ENCODE measurements around the gene THPO. TPM values are rescaled to one million over a fixed set of nuclear protein-coding genes. Genes with fewer than 3 reads are reported as not detected.

The THPO gene
- total and polyA plus RNA-seq, 9 donors, result 0.89 to 2.8 (median 2.1) TPM

DNA sequence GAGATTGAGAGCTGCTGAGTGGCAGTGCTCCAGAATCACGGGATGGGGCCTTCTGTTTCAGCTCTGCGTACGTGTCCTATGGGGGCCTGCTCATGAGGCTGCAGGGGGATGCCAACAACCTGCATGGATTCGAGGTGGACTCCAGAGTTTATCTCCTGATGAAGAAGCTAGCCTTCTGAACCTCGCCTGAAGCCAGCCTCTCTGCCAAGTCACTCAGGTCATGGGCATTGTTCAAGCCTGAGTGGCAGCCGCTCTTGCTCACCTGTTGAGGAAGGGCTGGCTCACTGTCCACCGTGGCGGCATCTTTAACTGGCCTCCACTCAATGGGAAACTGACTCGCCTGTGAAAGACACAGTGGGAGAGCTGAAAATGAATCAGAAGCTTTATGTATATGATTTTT lies 9.9 kb downstream of the THPO start:
- Histone ChIP-seq H3K9me3 (replicated peaks; ENCODE audit: control insufficient read depth, low read depth, low read length) (no peaks in the 10 kb centered on the region), H3K27me3 (ENCODE audit: control insufficient read depth, insufficient read depth, low read length) (no peaks in the 10 kb centered on the region), H3K36me3 (ENCODE audit: control insufficient read depth, insufficient read depth, low read length) (peaks cover 39% of the 10 kb centered on the region), H3K27ac (ENCODE audit: low read length) (peak overlapping the region; percentile 42), H3K4me1 (ENCODE audit: control insufficient read depth, insufficient read depth, low read length) (peaks cover 29% of the 10 kb centered on the region), H3K4me3 (ENCODE audit: low read length) (no peak overlapping the region)
- no peak for DNase-seq
- 69% methylated on average over 4 of the region's 9 CpGs for WGBS (ENCODE audit: insufficient coverage)

DNA sequence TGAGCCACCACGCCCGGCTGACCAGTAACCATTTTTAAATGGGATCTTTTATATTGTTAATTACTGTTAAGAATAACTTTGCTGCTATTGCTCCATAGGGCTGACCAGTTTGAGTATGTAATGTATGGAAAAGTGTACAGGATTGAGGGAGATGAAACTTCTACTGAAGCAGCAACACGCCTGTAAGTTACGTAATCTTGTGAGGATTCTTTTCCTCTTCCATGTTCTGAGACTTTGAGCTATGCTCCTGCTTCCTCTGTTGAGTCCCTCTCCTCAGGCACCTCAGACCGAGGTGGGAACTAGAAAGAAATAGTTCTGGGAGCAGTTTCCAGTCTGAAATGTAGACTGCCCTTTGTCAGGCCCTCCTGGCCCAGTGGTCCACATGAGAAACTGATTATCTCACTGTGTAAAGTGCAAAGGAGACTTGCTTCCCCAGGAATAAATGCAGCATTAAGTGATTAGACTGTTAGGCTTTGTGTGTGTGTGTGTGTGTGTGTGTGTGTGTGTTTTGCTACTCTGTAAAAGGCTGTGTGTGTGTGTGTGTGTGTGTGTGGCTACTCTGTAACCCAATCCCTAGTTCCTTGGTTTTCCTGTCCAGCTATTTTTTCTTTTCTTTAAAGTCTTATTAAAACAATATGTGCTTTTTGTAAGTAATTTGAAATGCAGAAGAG lies 11.3 kb downstream of the THPO start:
- WGBS (ENCODE audit: insufficient coverage), result 20% methylated on average over 1 of the region's 5 CpGs
- no peak overlapping the region for H3K27ac ChIP-seq (ENCODE audit: low read length)
- no peaks in the 10 kb centered on the region for H3K27me3 ChIP-seq (ENCODE audit: control insufficient read depth, insufficient read depth, low read length)
- DNase-seq, result peak; percentile 68
- H3K4me1 ChIP-seq (ENCODE audit: control insufficient read depth, insufficient read depth, low read length), result peaks cover 17% of the 10 kb centered on the region
- H3K36me3 ChIP-seq (ENCODE audit: control insufficient read depth, insufficient read depth, low read length), result peaks cover 39% of the 10 kb centered on the region
- no peaks in the 10 kb centered on the region for H3K9me3 ChIP-seq (replicated peaks; ENCODE audit: control insufficient read depth, low read depth, low read length)
- no peak overlapping the region for H3K4me3 ChIP-seq (ENCODE audit: low read length)

DNA sequence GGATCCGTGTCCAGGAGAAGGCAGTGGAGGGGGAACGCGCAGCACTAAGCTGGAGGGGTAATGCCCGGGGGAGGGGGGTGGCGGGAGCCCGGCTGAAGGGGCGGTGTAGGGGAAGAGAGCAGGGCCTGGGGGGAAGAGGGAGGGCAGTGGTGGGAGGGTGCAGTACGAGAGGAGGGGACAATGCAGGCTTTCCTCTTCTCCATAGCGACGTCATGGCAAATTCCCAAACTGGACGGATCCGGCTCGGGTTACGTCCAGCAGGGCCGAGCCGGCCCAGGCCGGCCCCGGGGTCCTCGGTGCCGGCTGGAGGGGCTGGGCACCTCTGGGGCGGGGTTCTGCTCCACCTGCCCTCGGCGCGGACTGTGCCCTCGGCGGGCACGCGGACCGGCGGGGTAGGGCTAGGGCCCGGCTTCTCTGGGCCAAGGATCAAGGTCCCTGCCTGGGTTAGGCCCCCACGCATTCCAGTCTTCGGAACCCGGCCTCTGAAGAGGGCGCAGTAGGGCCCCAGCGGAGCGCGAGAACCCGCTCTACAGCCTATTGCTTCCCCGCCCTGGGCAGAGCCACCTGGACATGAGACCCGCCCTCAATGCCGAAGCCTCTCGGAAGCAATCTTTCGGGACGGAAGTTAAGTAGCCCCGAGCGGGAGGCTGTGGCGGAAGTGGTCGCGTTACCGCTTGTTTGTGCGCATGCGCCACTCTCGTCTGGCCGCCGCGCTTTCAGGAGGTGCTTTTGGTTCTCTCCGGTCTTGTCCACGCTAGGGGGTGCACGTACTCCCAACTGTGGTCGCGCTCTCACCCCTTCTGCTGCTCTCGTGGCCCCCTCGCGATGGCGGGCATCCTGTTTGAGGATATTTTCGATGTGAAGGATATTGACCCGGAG lies 15.1 kb downstream of the THPO start:
- under 1% methylated on average over 58 of the region's 68 CpGs for WGBS (ENCODE audit: insufficient coverage)
- H3K27me3 ChIP-seq (ENCODE audit: control insufficient read depth, insufficient read depth, low read length), result no peaks in the 10 kb centered on the region
- no peaks in the 10 kb centered on the region for H3K9me3 ChIP-seq (replicated peaks; ENCODE audit: control insufficient read depth, low read depth, low read length)
- DNase-seq, result peak; percentile 99
- H3K4me1 ChIP-seq (ENCODE audit: control insufficient read depth, insufficient read depth, low read length), result peaks cover 21% of the 10 kb centered on the region
- peaks cover 25% of the 10 kb centered on the region for H3K36me3 ChIP-seq (ENCODE audit: control insufficient read depth, insufficient read depth, low read length)
- H3K27ac ChIP-seq (ENCODE audit: low read length), result peak overlapping the region; percentile 99
- peak overlapping the region; percentile 88 for H3K4me3 ChIP-seq (ENCODE audit: low read length)

DNA sequence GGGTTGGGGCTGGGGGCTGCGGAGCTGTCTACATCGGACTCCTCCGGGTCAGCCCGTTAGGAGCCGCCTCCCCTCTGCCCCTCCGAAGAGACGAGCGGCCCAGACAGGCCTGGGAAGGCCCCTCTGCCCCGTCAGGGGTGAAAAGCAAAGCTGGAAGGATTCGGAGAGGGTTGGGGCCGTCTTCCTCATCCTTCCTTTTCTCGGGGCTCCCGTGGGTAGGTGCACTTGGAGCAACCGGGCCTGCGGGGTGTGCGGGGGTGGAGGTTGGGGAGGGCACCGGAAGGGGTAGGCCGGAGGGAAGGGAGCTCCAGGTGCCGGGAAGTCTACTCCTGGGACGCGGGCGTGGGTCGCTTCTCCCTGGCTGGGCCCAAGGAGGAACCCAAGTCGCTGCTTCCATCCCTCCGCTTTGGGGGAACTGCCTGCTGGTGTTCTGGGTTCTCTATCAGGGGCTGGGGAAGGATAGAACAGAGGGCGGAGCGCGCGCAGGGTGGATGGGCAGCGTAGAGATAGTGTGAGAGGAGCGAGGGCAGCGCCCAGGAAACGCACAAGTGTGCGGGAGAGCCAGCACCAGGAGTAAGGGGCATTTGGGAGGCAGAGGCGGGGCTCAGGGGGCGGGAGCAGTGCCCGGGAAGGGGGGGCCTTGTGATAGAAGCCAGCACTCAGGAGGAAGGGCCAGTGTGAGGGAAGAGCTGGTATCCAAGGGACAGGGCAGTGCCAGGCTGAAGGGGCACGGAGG lies 15.9 kb downstream of the THPO start:
- H3K9me3 ChIP-seq (replicated peaks; ENCODE audit: control insufficient read depth, low read depth, low read length), result no peaks in the 10 kb centered on the region
- H3K27me3 ChIP-seq (ENCODE audit: control insufficient read depth, insufficient read depth, low read length), result no peaks in the 10 kb centered on the region
- peaks cover 21% of the 10 kb centered on the region for H3K4me1 ChIP-seq (ENCODE audit: control insufficient read depth, insufficient read depth, low read length)
- peak overlapping the region; percentile 88 for H3K4me3 ChIP-seq (ENCODE audit: low read length)
- no peak for DNase-seq
- H3K36me3 ChIP-seq (ENCODE audit: control insufficient read depth, insufficient read depth, low read length), result peaks cover 32% of the 10 kb centered on the region
- under 1% methylated on average over 30 of the region's 38 CpGs for WGBS (ENCODE audit: insufficient coverage)
- H3K27ac ChIP-seq (ENCODE audit: low read length), result peak overlapping the region; percentile 99

DNA sequence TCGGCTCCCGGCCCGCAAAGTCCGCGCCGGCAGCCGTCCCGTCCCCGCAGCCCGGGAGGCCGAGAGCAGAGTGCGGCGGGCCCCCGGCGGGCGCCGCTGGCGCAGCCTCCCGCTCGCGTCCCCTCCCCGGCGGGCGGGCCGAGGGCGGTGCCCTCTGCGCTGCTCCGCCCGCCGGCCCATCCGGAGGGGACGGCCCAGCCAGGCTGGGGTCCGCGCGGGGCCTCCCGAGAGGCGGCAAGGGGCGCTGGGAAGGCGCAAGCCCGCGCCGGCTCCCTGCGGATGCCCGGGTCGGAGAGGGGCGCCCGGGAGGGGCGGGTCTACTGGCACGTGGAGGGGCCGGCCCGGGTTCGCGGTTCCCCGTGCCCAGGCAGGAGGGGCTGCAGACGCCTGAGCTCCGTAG lies 16.5 kb downstream of the THPO start, which contains the start of the genes CLCN2 and POLR2H:
Gene CLCN2 (minus strand): TSS at position 74 of the 400 bp plus-strand sequence. CDS start 126 bp downstream, outside the sequence.
Gene POLR2H (plus strand): TSS at position 179 of the 400 bp plus-strand sequence. CDS start 1,783 bp downstream, outside the sequence.
- WGBS (ENCODE audit: insufficient coverage), result under 1% methylated on average over 56 of the region's 56 CpGs
- Histone ChIP-seq H3K27me3 (ENCODE audit: control insufficient read depth, insufficient read depth, low read length) (no peaks in the 10 kb centered on the region), H3K27ac (ENCODE audit: low read length) (peak within 1 kb of the TSS; percentile 99), H3K4me3 (ENCODE audit: low read length) (peak within 1 kb of the TSS; percentile 88), H3K4me1 (ENCODE audit: control insufficient read depth, insufficient read depth, low read length) (peaks cover 21% of the 10 kb centered on the region), H3K36me3 (ENCODE audit: control insufficient read depth, insufficient read depth, low read length) (peaks cover 33% of the 10 kb centered on the region), H3K9me3 (replicated peaks; ENCODE audit: control insufficient read depth, low read depth, low read length) (no peaks in the 10 kb centered on the region)
- DNase-seq, result peak; percentile 84

DNA sequence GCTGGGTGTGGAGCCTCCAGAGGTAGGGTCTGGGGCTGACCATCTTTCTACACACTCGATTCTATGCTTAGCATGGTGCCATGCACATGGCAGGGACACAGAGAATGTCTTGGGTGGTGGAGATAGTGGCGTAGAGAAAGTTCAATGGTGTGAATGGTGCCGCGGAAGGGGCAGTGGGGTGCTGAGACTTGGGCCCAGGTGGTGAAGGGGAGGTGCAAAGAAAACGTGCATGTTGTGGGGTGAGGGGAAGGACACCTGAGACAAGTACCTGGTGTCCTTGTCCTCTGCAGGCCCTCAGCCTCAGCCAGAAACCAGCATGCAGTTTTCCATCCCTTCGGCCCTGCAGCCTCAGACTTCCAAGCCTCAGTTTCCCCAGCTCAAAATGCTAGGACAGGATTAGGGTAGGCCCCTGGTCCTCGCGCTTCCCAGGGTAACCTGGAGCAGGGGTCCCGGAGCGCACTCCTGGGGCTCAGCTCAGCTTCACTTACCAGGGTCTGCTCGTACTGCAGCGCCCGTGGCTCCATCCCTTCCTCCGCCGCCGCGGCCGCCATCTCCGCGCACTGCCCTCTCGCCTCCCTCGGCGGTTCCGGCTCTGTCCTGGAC lies 17.0 kb downstream of the THPO start:
- Histone ChIP-seq H3K27ac (ENCODE audit: low read length) (peak overlapping the region; percentile 40), H3K4me1 (ENCODE audit: control insufficient read depth, insufficient read depth, low read length) (peaks cover 21% of the 10 kb centered on the region)
- 6% methylated on average over 23 of the region's 24 CpGs for WGBS (ENCODE audit: insufficient coverage)

DNA sequence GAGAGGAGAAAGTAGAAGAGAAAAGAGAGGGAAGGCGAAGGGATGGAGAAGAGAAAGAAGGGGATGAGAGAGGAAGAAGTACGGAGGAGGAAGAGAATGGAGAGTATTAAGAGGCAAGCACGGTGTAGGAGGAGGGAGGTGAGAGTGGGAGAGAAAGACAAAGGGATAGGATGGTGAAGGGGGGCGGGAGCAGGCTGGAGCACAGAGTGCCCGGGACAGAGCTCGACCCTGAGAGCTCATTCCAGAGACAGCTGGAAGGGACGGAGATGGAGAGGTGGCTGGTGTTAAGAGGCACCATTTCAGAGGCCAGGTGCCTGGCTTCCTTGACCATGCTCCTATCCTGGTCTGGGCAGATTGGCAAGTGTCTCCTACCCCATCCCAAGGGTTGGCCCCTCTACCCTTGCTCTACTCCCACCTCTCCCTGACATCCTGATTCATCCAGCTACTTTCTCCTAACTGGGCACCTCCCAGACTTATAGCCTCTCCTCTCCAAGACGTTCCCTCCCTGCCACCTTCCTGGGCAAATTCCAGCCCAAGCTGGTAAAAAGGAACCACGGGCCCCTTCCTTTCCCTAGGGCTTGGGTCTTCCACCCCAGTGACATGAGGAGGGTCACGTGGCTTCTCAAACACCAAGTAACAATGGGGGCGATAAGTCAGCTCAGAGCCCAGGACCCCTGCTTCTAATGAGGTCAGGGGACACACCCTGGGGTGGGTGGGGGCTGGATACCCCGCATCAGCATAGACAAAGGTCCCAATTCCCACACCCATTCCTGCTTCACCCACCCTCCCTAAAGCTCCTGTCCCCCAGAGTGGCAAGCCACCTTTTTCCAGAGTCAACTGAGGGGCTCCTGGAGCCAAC lies 17.7 kb downstream of the THPO start:
- WGBS (ENCODE audit: insufficient coverage), result 42% methylated on average over 4 of the region's 12 CpGs
- no peaks in the 10 kb centered on the region for H3K9me3 ChIP-seq (replicated peaks; ENCODE audit: control insufficient read depth, low read depth, low read length)
- H3K4me3 ChIP-seq (ENCODE audit: low read length), result peak overlapping the region; percentile 65
- peaks cover 21% of the 10 kb centered on the region for H3K4me1 ChIP-seq (ENCODE audit: control insufficient read depth, insufficient read depth, low read length)
- H3K27me3 ChIP-seq (ENCODE audit: control insufficient read depth, insufficient read depth, low read length), result no peaks in the 10 kb centered on the region
- no peak overlapping the region for H3K27ac ChIP-seq (ENCODE audit: low read length)
- H3K36me3 ChIP-seq (ENCODE audit: control insufficient read depth, insufficient read depth, low read length), result peaks cover 33% of the 10 kb centered on the region
- DNase-seq, result no peak

More for the DNA sequence above, 17.0 kb downstream of the THPO start:
- Histone ChIP-seq H3K9me3 (replicated peaks; ENCODE audit: control insufficient read depth, low read depth, low read length) (no peaks in the 10 kb centered on the region), H3K27me3 (ENCODE audit: control insufficient read depth, insufficient read depth, low read length) (no peaks in the 10 kb centered on the region), H3K36me3 (ENCODE audit: control insufficient read depth, insufficient read depth, low read length) (peaks cover 29% of the 10 kb centered on the region), H3K4me3 (ENCODE audit: low read length) (peak overlapping the region; percentile 65)
- DNase-seq, result no peak

DNA sequence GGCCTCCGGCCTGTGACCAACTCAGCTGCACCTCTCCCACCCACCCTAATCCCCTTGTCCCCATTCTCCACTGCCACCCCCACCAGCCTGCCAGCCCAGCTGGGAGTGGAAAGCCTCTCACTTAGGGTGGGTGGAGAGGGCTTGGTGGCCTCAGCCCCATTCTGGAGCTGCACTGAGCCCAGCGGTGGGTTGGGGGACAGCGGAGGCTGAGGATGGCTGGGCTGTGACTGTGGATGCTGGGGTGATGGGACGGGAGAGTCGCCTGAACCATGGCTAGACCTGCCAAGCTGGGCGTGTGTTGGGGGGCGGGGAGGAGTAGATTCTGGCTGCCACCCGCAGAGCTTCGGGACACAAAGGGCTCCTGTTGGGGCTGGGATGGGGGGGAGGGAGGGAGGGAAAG lies 18.4 kb downstream of the THPO start:
- H3K4me1 ChIP-seq (ENCODE audit: control insufficient read depth, insufficient read depth, low read length), result peaks cover 21% of the 10 kb centered on the region
- H3K9me3 ChIP-seq (replicated peaks; ENCODE audit: control insufficient read depth, low read depth, low read length), result no peaks in the 10 kb centered on the region
- H3K27me3 ChIP-seq (ENCODE audit: control insufficient read depth, insufficient read depth, low read length), result no peaks in the 10 kb centered on the region
- DNase-seq, result no peak
- H3K4me3 ChIP-seq (ENCODE audit: low read length), result no peak overlapping the region
- H3K27ac ChIP-seq (ENCODE audit: low read length), result no peak overlapping the region
- WGBS (ENCODE audit: insufficient coverage), result 45% methylated on average over 8 of the region's 9 CpGs
- peaks cover 26% of the 10 kb centered on the region for H3K36me3 ChIP-seq (ENCODE audit: control insufficient read depth, insufficient read depth, low read length)

DNA sequence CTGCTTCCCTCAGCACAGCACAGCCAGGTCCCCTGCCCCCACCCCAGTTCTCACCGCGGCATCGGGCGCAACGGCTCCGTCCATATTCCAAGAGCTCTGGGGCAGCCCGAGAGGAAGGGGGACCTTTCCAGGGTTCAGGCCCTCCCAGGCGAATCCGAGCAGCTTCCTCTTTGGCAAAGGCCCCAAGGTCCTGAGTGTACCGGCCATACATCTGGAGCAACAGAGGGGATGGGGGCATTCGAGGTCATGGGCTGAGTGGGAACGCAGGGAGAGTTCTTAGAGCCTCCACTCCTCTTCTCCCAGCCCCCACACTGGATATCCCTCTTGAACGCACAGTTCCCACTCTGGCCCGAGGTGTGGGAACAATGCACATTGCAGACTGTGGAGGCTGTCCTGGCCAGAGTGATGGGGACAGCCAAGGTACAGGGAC lies 19.1 kb downstream of the THPO start:
- H3K27me3 ChIP-seq (ENCODE audit: control insufficient read depth, insufficient read depth, low read length), result no peaks in the 10 kb centered on the region
- H3K4me3 ChIP-seq (ENCODE audit: low read length), result no peak overlapping the region
- H3K4me1 ChIP-seq (ENCODE audit: control insufficient read depth, insufficient read depth, low read length), result peaks cover 19% of the 10 kb centered on the region
- H3K36me3 ChIP-seq (ENCODE audit: control insufficient read depth, insufficient read depth, low read length), result peaks cover 23% of the 10 kb centered on the region
- no peak overlapping the region for H3K27ac ChIP-seq (ENCODE audit: low read length)
- H3K9me3 ChIP-seq (replicated peaks; ENCODE audit: control insufficient read depth, low read depth, low read length), result no peaks in the 10 kb centered on the region
- peak; percentile 46 for DNase-seq
- WGBS (ENCODE audit: insufficient coverage), result 48% methylated on average over 11 of the region's 14 CpGs
